GM12872 (cell line): ENCODE data around the gene SELENOK.
A peak's percentile ranks its signal among the peaks of the same experiment; 100 is the strongest.

Experiments used
- CTCF ChIP-seq: IDR thresholded peaks from 3 replicates; pipeline ENCODE4 v1.5.1; 2011; ENCODE audit warnings: low read depth, mild to moderate bottlenecking, low read length, moderate library complexity; ENCODE audit not compliant: insufficient read depth

Gene SELENOK

GRCh38 chr3:53935283-53935901, 43.7 kb upstream of the SELENOK start:
- TF ChIP-seq CTCF = no peak

- TF ChIP-seq CTCF = peak; percentile 67
Measured at GRCh38 chr3:53921296-53921695, 29.6 kb upstream of the SELENOK start.

GRCh38 chr3:53919741-53920140, 28.1 kb upstream of the SELENOK start:
- TF ChIP-seq CTCF = no peak

GRCh38 chr3:53913401-53913800, 21.7 kb upstream of the SELENOK start:
- TF ChIP-seq CTCF = no peak

GRCh38 chr3:53902711-53903110, 11.1 kb upstream of the SELENOK start:
- TF ChIP-seq CTCF = no peak

GRCh38 chr3:53902067-53902466, 10.4 kb upstream of the SELENOK start:
- TF ChIP-seq CTCF = no peak

- no peak for TF ChIP-seq CTCF
Measured at GRCh38 chr3:53900666-53901331, 9.1 kb upstream of the SELENOK start.
